CD4-positive, alpha-beta T cell (primary cell): ENCODE results near the gene OTOL1. TPM values are rescaled to one million over a fixed set of nuclear protein-coding genes. Genes with fewer than 3 reads are reported as not detected.
A peak's percentile ranks its signal among the peaks of the same experiment; 100 is the strongest.
"Not testable (repeated sequence)": the region's sequence is repeated elsewhere in the genome, so short reads cannot be mapped to it uniquely, and the experiment has no call there.

Experiments
- ATAC-seq: fragments of 200-7000 bp; cut with Tn5 transposase; one replicate; pipeline ENCODE4 v1.10.0; 2022; ENCODE audit warnings: mild to moderate bottlenecking; ENCODE audit not compliant: poor library complexity
- CTCF ChIA-PET: fragments of 350-600 bp; sonication (Branson Sonifier 250); formaldehyde crosslinking; loops from one replicate; lab custom pipeline; 2021; ENCODE audit warnings: antibody characterized with exemption, inconsistent platforms; lab: Charles Lee
- POLR2A ChIA-PET: fragments of 350-600 bp; sonication (Branson Sonifier 250); formaldehyde crosslinking; loops from one replicate; lab custom pipeline; 2021; ENCODE audit warnings: antibody characterized with exemption, inconsistent platforms; lab: Charles Lee
- DNase-seq, 14 experiments: peaks; one replicate each; pipeline ENCODE4 v3.0.0-alpha.2; 2013 to 2020; ENCODE audit warnings: mixed read lengths in 2 of 14
- H3K27ac ChIP-seq, 2 donors: one replicate each; pipeline versions ENCODE4 v1.5.1 to v1.7.0; 2013; ENCODE audit warnings: low read length in 2 of 2, low read depth in 1 of 2, mild to moderate bottlenecking in 1 of 2
- H3K27me3 ChIP-seq, 2 experiments: 1 replicate in 1 of 2; 2 replicates in 1 of 2; pipeline versions ENCODE4 v1.6.1 to v1.7.0; 2013; ENCODE audit warnings: low read length in 2 of 2, control low read depth in 1 of 2, mild to moderate bottlenecking in 1 of 2, moderate library complexity in 1 of 2; ENCODE audit not compliant: insufficient read depth in 2 of 2, control insufficient read depth in 1 of 2
- H3K36me3 ChIP-seq: one replicate; pipeline ENCODE4 v1.6.1; 2013; ENCODE audit warnings: low read length, control low read depth; ENCODE audit not compliant: insufficient read depth
- H3K4me1 ChIP-seq: one replicate; pipeline ENCODE4 v1.6.1; 2013; ENCODE audit warnings: low read length, control low read depth; ENCODE audit not compliant: insufficient read depth
- H3K4me3 ChIP-seq: one replicate; pipeline ENCODE4 v1.5.1; 2013; ENCODE audit warnings: mild to moderate bottlenecking, low read length, moderate library complexity
- H3K9me3 ChIP-seq, 2 experiments: 1 replicate in 1 of 2; 2 replicates in 1 of 2; pipeline versions ENCODE4 v1.6.1 to v1.7.0; 2013; ENCODE audit warnings: low read length in 2 of 2, mild to moderate bottlenecking in 2 of 2, control low read depth in 1 of 2, moderate library complexity in 1 of 2; ENCODE audit not compliant: control insufficient read depth in 1 of 2, insufficient read depth in 1 of 2
- H3K27ac Mint-ChIP-seq: one replicate; pipeline ENCODE4 v1.8.0; 2020; ENCODE audit warnings: mixed read lengths
- H3K27me3 Mint-ChIP-seq: one replicate; pipeline ENCODE4 v1.8.0; 2021; ENCODE audit warnings: mixed read lengths
- H3K36me3 Mint-ChIP-seq: one replicate; pipeline ENCODE4 v1.8.0; 2021; ENCODE audit warnings: low read depth, mixed read lengths
- H3K4me1 Mint-ChIP-seq: one replicate; pipeline ENCODE4 v1.8.0; 2021; ENCODE audit warnings: low read depth, mixed read lengths
- H3K4me3 Mint-ChIP-seq: one replicate; pipeline ENCODE4 v1.8.0; 2020; ENCODE audit warnings: mild to moderate bottlenecking, mixed read lengths
- H3K9me3 Mint-ChIP-seq: one replicate; pipeline ENCODE4 v1.8.0; 2020; ENCODE audit warnings: mixed read lengths
- intact Hi-C, 2 experiments: fragments of 100-400 bp; cut with DNase I in 1 of 2; cut with micrococcal nuclease in 1 of 2; formaldehyde crosslinking; loops; one replicate each; pipeline versions ENCODE4 v1.15.1 to v1.9.0; 2023 to 2025; cut with DNase I, micrococcal nuclease
- total RNA-seq, 174 experiments: library from RNA in 2 of 174; stranded (reverse) in 2 of 174; gene quantifications; one replicate each; pipeline ENCODE4 v1.2.3 and lab custom pipeline; 2021 to 2026
- TF ChIP-seq, protein P1 (sequence below): fragments of 200-600 bp; IDR thresholded peaks from one replicate; pipeline ENCODE4 v1.8.0; 2022; ENCODE audit warnings: antibody characterized with exemption, mild to moderate bottlenecking

OTOL1 gene
- total RNA-seq, 2 experiments from 2014 or later = not detected

DNA sequence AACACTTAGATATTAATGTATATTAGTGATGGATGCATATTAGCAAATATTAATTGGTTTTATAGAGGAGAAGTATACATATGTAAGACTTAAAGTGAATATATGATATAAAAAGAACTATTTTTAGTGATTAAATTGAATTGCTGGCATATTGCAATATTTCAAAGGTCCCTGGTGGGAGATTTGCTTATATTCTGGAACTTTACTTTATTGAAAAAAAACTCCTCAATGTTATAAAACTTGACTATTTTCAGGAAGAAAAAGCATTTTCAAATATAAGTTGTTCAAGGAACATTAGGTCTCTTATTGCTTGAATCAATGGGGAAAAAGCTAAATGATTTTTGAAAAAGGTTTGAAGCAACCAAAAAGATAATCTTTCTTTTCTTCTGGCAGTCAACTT, 21.4 kb upstream of the OTOL1 start:
- ATAC-seq (no peak), DNase-seq (no peak)
- H3K27me3 Mint-ChIP-seq = peaks cover 12% of the 10 kb centered on the region
- POLR2A ChIA-PET = interaction anchor here (1.0 kb wide), 1 partner anchor 10 kb away, joined by 3 read pairs; no protein-coding TSS in a partner anchor
- Histone ChIP-seq H3K9me3 (no peaks in the 10 kb centered on the region), H3K27ac (no peak overlapping the region), H3K4me3 (no peak overlapping the region), H3K36me3 (no peaks in the 10 kb centered on the region), H3K4me1 (no peaks in the 10 kb centered on the region), H3K27me3 (no peaks in the 10 kb centered on the region)
- CTCF ChIA-PET = interaction anchor here (0.6 kb wide), 1 partner anchor 322 kb away, joined by 3 read pairs; no protein-coding TSS in a partner anchor
- no peak overlapping the region for H3K4me3 Mint-ChIP-seq
- TF ChIP-seq, protein P1, sequence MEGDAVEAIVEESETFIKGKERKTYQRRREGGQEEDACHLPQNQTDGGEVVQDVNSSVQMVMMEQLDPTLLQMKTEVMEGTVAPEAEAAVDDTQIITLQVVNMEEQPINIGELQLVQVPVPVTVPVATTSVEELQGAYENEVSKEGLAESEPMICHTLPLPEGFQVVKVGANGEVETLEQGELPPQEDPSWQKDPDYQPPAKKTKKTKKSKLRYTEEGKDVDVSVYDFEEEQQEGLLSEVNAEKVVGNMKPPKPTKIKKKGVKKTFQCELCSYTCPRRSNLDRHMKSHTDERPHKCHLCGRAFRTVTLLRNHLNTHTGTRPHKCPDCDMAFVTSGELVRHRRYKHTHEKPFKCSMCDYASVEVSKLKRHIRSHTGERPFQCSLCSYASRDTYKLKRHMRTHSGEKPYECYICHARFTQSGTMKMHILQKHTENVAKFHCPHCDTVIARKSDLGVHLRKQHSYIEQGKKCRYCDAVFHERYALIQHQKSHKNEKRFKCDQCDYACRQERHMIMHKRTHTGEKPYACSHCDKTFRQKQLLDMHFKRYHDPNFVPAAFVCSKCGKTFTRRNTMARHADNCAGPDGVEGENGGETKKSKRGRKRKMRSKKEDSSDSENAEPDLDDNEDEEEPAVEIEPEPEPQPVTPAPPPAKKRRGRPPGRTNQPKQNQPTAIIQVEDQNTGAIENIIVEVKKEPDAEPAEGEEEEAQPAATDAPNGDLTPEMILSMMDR = no peak
- H3K27ac Mint-ChIP-seq = no peak overlapping the region
- no peaks in the 10 kb centered on the region for H3K4me1 Mint-ChIP-seq
- no peaks in the 10 kb centered on the region for H3K36me3 Mint-ChIP-seq
- intact Hi-C loops = no loop called here
- no peaks in the 10 kb centered on the region for H3K9me3 Mint-ChIP-seq

DNA sequence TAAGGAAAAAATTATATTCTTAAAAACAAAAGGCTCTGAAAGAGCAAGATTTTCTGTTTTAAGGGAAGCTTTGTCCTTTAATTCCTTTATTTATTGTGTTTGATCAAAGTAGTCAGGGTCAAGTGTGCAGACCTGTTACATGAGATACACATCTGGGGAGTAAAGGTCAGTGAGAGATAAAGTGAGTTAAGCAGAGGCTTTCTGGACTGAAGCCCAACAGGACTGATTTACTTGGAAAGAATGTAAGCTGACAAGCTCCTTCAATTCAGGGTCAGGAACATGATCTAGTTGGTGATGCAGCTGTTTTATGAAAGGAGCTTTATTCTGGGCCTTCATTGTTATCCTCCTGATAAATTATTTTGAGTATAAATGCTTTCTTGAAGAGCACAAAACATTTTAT, 20.7 kb upstream of the OTOL1 start:
- Mint-ChIP-seq H3K27me3 (peaks cover 14% of the 10 kb centered on the region), H3K4me1 (no peaks in the 10 kb centered on the region), H3K27ac (no peak overlapping the region), H3K36me3 (no peaks in the 10 kb centered on the region), H3K4me3 (no peak overlapping the region), H3K9me3 (no peaks in the 10 kb centered on the region)
- no peaks in the 10 kb centered on the region for H3K27me3 ChIP-seq
- DNase-seq (no peak), ATAC-seq (no peak)
- CTCF ChIA-PET = no interaction called here
- no peaks in the 10 kb centered on the region for H3K9me3 ChIP-seq
- no peaks in the 10 kb centered on the region for H3K36me3 ChIP-seq
- TF ChIP-seq, protein P1 = no peak
- H3K4me3 ChIP-seq = no peak overlapping the region
- intact Hi-C loops = no loop called here
- no peak overlapping the region for H3K27ac ChIP-seq
- POLR2A ChIA-PET = no interaction called here
- no peaks in the 10 kb centered on the region for H3K4me1 ChIP-seq

DNA sequence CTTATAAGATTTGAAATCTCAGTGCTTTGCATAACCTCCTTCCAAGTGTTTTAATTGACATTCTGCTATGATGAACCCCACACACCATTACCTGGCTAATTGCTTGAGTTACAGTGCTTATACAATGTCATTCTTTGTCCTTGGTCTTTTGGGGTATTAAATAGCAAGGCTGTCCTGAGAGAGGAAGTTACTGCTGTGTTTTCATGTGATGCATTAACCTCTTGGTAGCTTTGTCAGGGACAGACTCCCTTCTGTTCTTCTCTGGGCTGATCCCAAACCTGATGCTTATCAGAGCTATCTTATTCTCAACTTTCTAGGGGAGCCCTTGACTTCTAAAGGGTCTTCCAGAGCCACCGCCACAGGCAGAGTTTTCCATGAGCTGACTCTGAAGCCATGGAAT, 12.4 kb upstream of the OTOL1 start:
- H3K27ac Mint-ChIP-seq = no peak overlapping the region

DNA sequence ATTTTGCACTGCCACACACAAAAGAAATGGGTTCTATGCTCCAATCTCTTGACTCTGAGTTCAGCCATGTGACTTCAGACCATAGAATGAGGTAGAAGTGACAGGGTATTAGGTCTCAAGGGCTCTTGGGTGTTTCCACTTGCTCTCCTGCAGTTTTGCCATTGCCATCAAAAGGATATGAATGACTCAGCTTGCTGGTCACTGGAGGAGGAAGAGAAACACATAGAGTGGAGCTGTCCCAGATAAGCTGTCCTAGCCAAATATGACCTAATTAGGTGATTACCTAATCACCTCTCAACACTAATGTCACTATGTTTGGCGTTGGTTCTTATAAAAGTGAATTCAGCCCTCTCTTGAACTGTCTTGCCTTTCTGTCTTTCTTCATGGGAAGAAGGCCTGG, 8.3 kb upstream of the OTOL1 start:
- H3K27me3 ChIP-seq, H3K9me3 Mint-ChIP-seq, H3K36me3 Mint-ChIP-seq, H3K9me3 ChIP-seq, H3K4me3 Mint-ChIP-seq, H3K36me3 ChIP-seq, H3K4me3 ChIP-seq, H3K4me1 Mint-ChIP-seq, H3K27ac Mint-ChIP-seq, intact Hi-C loops, H3K4me1 ChIP-seq, CTCF ChIA-PET, H3K27ac ChIP-seq, POLR2A ChIA-PET, ATAC-seq: not testable (repeated sequence)
- DNase-seq = peak in 2 of 14 experiments; percentile 13 to 17
- H3K27me3 Mint-ChIP-seq = peaks cover 52% of the 10 kb centered on the region

More for the DNA sequence above, 12.4 kb upstream of the OTOL1 start:
- no peak overlapping the region for H3K4me3 Mint-ChIP-seq
- Histone ChIP-seq H3K36me3 (no peaks in the 10 kb centered on the region), H3K27ac (no peak overlapping the region), H3K4me3 (no peak overlapping the region), H3K27me3 (peaks cover 4 to 7% of the 10 kb centered on the region in 2 experiments), H3K9me3 (no peaks in the 10 kb centered on the region), H3K4me1 (no peaks in the 10 kb centered on the region)
- no peaks in the 10 kb centered on the region for H3K36me3 Mint-ChIP-seq
- ChIA-PET CTCF (no interaction called here), POLR2A (no interaction called here)
- TF ChIP-seq, protein P1 = no peak
- H3K27me3 Mint-ChIP-seq = peaks cover 58% of the 10 kb centered on the region
- ATAC-seq = no peak
- intact Hi-C loops = no loop called here
- no peaks in the 10 kb centered on the region for H3K4me1 Mint-ChIP-seq
- no peaks in the 10 kb centered on the region for H3K9me3 Mint-ChIP-seq
- no peak for DNase-seq
